Uterus (tissue), 4 donors: ENCODE results near the gene ATP2C2. TPM values are rescaled to one million over a fixed set of nuclear protein-coding genes. Genes with fewer than 3 reads are reported as not detected.

ENCODE experiments used
- DNase-seq, 2 donors: peaks; one replicate each; pipeline ENCODE4 v3.0.0-alpha.2; 2019 to 2020
- H3K27ac ChIP-seq, 2 donors: fragments of 200-600 bp; sonication (generic); 1 replicate in 1 of 2; 2 replicates in 1 of 2; pipeline ENCODE4 v1.5.1; 2016 to 2018
- H3K27me3 ChIP-seq, 2 donors: fragments of 200-600 bp; sonication (generic); one replicate each; pipeline ENCODE4 v1.5.1; 2018 to 2019; ENCODE audit warnings: control low read depth in 1 of 2
- H3K36me3 ChIP-seq, 2 donors: fragments of 200-600 bp; sonication (generic); one replicate each; pipeline ENCODE4 v1.5.1; 2019; ENCODE audit warnings: control low read depth in 1 of 2
- H3K4me1 ChIP-seq, 2 donors: fragments of 200-600 bp; sonication (generic); one replicate each; pipeline ENCODE4 v1.5.1; 2018 to 2019; ENCODE audit warnings: control low read depth in 1 of 2
- H3K4me3 ChIP-seq, 2 donors: fragments of 200-600 bp; sonication (generic); 1 replicate in 1 of 2; 2 replicates in 1 of 2; pipeline ENCODE4 v1.5.1; 2018 to 2019; ENCODE audit warnings: mild to moderate bottlenecking in 1 of 2
- H3K9me3 ChIP-seq, 2 donors: fragments of 200-600 bp; sonication (generic); one replicate each; pipeline ENCODE4 v1.5.1; 2019; ENCODE audit warnings: control low read depth in 1 of 2
- CTCF ChIP-seq, 4 experiments: fragments of 200-600 bp in 2 of 4; fragments of 450-650 bp in 2 of 4; sonication (generic) in 2 of 4; IDR thresholded peaks; one replicate each; pipeline ENCODE4 v1.5.1; 2016 to 2019; ENCODE audit warnings: antibody characterized with exemption in 4 of 4, mild to moderate bottlenecking in 2 of 4, moderate library complexity in 1 of 4
- POLR2A ChIP-seq, 2 donors: fragments of 450-650 bp; IDR thresholded peaks; one replicate each; pipeline ENCODE4 v1.6.1; 2016; ENCODE audit warnings: antibody characterized with exemption in 2 of 2, mild to moderate bottlenecking in 1 of 2, moderate library complexity in 1 of 2
- intact Hi-C: fragments of 100-400 bp; cut with DNase I; formaldehyde crosslinking; loops from one replicate; pipeline ENCODE4 v1.15.1; 2023; ENCODE audit warnings: low total_unique reads
- total RNA-seq, 4 donors: library from RNA; depleted of rRNA in 3 of 4; stranded (reverse); fragments of >200 nt in 3 of 4; gene quantifications; one replicate each; pipeline versions ENCODE4 v1.1.0 to v1.2.4, GENCODE V29; 2014 to 2023
- donor health status: DM: yes; HTN: yes; CAD: no.

ATP2C2 gene
- total RNA-seq, 4 donors from 2014 or later = 0.51 to 1.8 (median 0.84) TPM

GRCh38 chr16:84463221-84463620 is 94.9 kb downstream of the ATP2C2 start:
- Histone ChIP-seq H3K4me1 (no peaks in the 10 kb centered on the region), H3K4me3 (no peak overlapping the region), H3K27ac (no peak overlapping the region), H3K36me3 (peaks cover 0 to 4% of the 10 kb centered on the region in 2 donors), H3K9me3 (peaks cover 0 to 7% of the 10 kb centered on the region in 2 donors), H3K27me3 (no peaks in the 10 kb centered on the region)
- DNase-seq = peak in 1 of 2 donors; percentile 3
- TF ChIP-seq CTCF (IDR thresholded peaks at IDR 0.05) (no peak), POLR2A (IDR thresholded peaks at IDR 0.05) (no peak)
- intact Hi-C loops = no loop called here

- DNase-seq = no peak
- H3K36me3 ChIP-seq = peaks cover 0 to 4% of the 10 kb centered on the region in 2 donors
- H3K4me3 ChIP-seq = no peak overlapping the region
- TF ChIP-seq CTCF (IDR thresholded peaks at IDR 0.05) (no peak), POLR2A (IDR thresholded peaks at IDR 0.05) (no peak)
- intact Hi-C loops = no loop called here
- H3K27me3 ChIP-seq = no peaks in the 10 kb centered on the region
- H3K9me3 ChIP-seq = peaks cover 0 to 7% of the 10 kb centered on the region in 2 donors
- no peak overlapping the region for H3K27ac ChIP-seq
- no peaks in the 10 kb centered on the region for H3K4me1 ChIP-seq
Observed at GRCh38 chr16:84464116-84464515, 95.8 kb downstream of the ATP2C2 start.

- Histone ChIP-seq H3K27ac (no peak overlapping the region), H3K36me3 (peaks cover 0 to 4% of the 10 kb centered on the region in 2 donors), H3K4me1 (no peaks in the 10 kb centered on the region), H3K27me3 (no peaks in the 10 kb centered on the region), H3K9me3 (peaks cover 0 to 7% of the 10 kb centered on the region in 2 donors), H3K4me3 (no peak overlapping the region)
- DNase-seq = peak in 1 of 2 donors; percentile 3
- intact Hi-C loops = no loop called here
- no peak for TF ChIP-seq POLR2A (IDR thresholded peaks at IDR 0.05)
- TF ChIP-seq CTCF (IDR thresholded peaks at IDR 0.05) = no peak
Observed at GRCh38 chr16:84465154-84465553, 96.8 kb downstream of the ATP2C2 start.

GRCh38 chr16:84466692-84467091 is 98.4 kb downstream of the ATP2C2 start:
- H3K4me1 ChIP-seq = no peaks in the 10 kb centered on the region
- TF ChIP-seq CTCF (IDR thresholded peaks at IDR 0.05) (no peak), POLR2A (IDR thresholded peaks at IDR 0.05) (no peak)
- H3K9me3 ChIP-seq = peaks cover 0 to 7% of the 10 kb centered on the region in 2 donors

GRCh38 chr16:84467256-84467655 is 98.9 kb downstream of the ATP2C2 start:
- Histone ChIP-seq H3K36me3 (peaks cover 0 to 4% of the 10 kb centered on the region in 2 donors), H3K27me3 (no peaks in the 10 kb centered on the region), H3K9me3 (peaks cover 0 to 7% of the 10 kb centered on the region in 2 donors), H3K4me3 (no peak overlapping the region), H3K4me1 (no peaks in the 10 kb centered on the region), H3K27ac (no peak overlapping the region)
- TF ChIP-seq CTCF (IDR thresholded peaks at IDR 0.05) (no peak), POLR2A (IDR thresholded peaks at IDR 0.05) (no peak)
- intact Hi-C loops = no loop called here
- no peak for DNase-seq

More at GRCh38 chr16:84466692-84467091, 98.4 kb downstream of the ATP2C2 start:
- no peaks in the 10 kb centered on the region for H3K27me3 ChIP-seq
- peaks cover 0 to 4% of the 10 kb centered on the region in 2 donors for H3K36me3 ChIP-seq
- no peak overlapping the region for H3K4me3 ChIP-seq
- intact Hi-C loops = no loop called here
- H3K27ac ChIP-seq = no peak overlapping the region
- DNase-seq = no peak
